ENCODE measurements around the gene CARD10. TPM values are rescaled to one million over a fixed set of nuclear protein-coding genes. Genes with fewer than 3 reads are reported as not detected.

Gene CARD10
- total RNA-seq, 2 donors from 2014 or later = 20.3 to 24.4 TPM

GRCh38 chr22:37502342-37503182 lies 16.7 kb downstream of the CARD10 start:
- no peak overlapping the region for H3K9ac ChIP-seq (ENCODE audit: extremely low read depth, low read length, poor library complexity, severe bottlenecking)
- peak overlapping the region; percentile 22 for H3K27ac ChIP-seq (ENCODE audit: low read depth, low read length)
- H3K4me1 ChIP-seq (ENCODE audit: control insufficient read depth, insufficient read depth, low read length) = peaks cover 7% of the 10 kb centered on the region
- H3K27me3 Mint-ChIP-seq (ENCODE audit: insufficient read depth) = no peaks in the 10 kb centered on the region
- no peak overlapping the region for H3K4me3 Mint-ChIP-seq
- H3K9me3 ChIP-seq (ENCODE audit: control insufficient read depth, low read length) = no peaks in the 10 kb centered on the region
- H3K36me3 Mint-ChIP-seq (ENCODE audit: low read depth) = peaks cover 16% of the 10 kb centered on the region
- H3K4me3 ChIP-seq (ENCODE audit: low read length) = no peak overlapping the region
- 86 to 88% methylated on average over 9 to 16 of the region's 16 CpGs for WGBS, 2 experiments (ENCODE audit: insufficient coverage in 1 of 2, insufficient read length in 1 of 2)
- peak overlapping the region; percentile 27 for H3K27ac Mint-ChIP-seq
- H3K4me1 Mint-ChIP-seq = peaks cover 15% of the 10 kb centered on the region
- no peaks in the 10 kb centered on the region for H3K27me3 ChIP-seq (ENCODE audit: control insufficient read depth, insufficient read depth, low read length, poor library complexity, severe bottlenecking)
- no peak for DNase-seq
- TF ChIP-seq CTCF (conservative IDR thresholded peaks at IDR 0.05) = no peak
- H3K36me3 ChIP-seq (ENCODE audit: control insufficient read depth, insufficient read depth, low read length) = no peaks in the 10 kb centered on the region
- H3K9me3 Mint-ChIP-seq = no peaks in the 10 kb centered on the region

GRCh38 chr22:37501610-37502341 lies 17.4 kb downstream of the CARD10 start:
- H3K9ac ChIP-seq (ENCODE audit: extremely low read depth, low read length, poor library complexity, severe bottlenecking) = no peak overlapping the region
- no peak overlapping the region for H3K4me3 ChIP-seq (ENCODE audit: low read length)
- DNase-seq = no peak
- H3K4me3 Mint-ChIP-seq = peak overlapping the region; percentile 32
- peak overlapping the region; percentile 62 for H3K27ac Mint-ChIP-seq
- 72 to 80% methylated on average over 7 to 14 of the region's 14 CpGs for WGBS, 2 experiments (ENCODE audit: insufficient coverage in 1 of 2, insufficient read length in 1 of 2)
- no peaks in the 10 kb centered on the region for H3K9me3 Mint-ChIP-seq
- H3K27me3 ChIP-seq (ENCODE audit: control insufficient read depth, insufficient read depth, low read length, poor library complexity, severe bottlenecking) = no peaks in the 10 kb centered on the region
- TF ChIP-seq CTCF (conservative IDR thresholded peaks at IDR 0.05) = no peak
- H3K27me3 Mint-ChIP-seq (ENCODE audit: insufficient read depth) = no peaks in the 10 kb centered on the region
- no peaks in the 10 kb centered on the region for H3K9me3 ChIP-seq (ENCODE audit: control insufficient read depth, low read length)
- no peaks in the 10 kb centered on the region for H3K36me3 ChIP-seq (ENCODE audit: control insufficient read depth, insufficient read depth, low read length)
- peaks cover 19% of the 10 kb centered on the region for H3K36me3 Mint-ChIP-seq (ENCODE audit: low read depth)
- peaks cover 7% of the 10 kb centered on the region for H3K4me1 ChIP-seq (ENCODE audit: control insufficient read depth, insufficient read depth, low read length)
- H3K4me1 Mint-ChIP-seq = peaks cover 15% of the 10 kb centered on the region
- H3K27ac ChIP-seq (ENCODE audit: low read depth, low read length) = peak overlapping the region; percentile 22

GRCh38 chr22:37500745-37501609 lies 18.2 kb downstream of the CARD10 start:
- Mint-ChIP-seq H3K27me3 (ENCODE audit: insufficient read depth) (no peaks in the 10 kb centered on the region), H3K27ac (peak overlapping the region; percentile 64), H3K4me3 (peak overlapping the region; percentile 32), H3K4me1 (peaks cover 15% of the 10 kb centered on the region), H3K9me3 (no peaks in the 10 kb centered on the region), H3K36me3 (ENCODE audit: low read depth) (peaks cover 24% of the 10 kb centered on the region)
- no peak for TF ChIP-seq CTCF (conservative IDR thresholded peaks at IDR 0.05)
- Histone ChIP-seq H3K9me3 (ENCODE audit: control insufficient read depth, low read length) (no peaks in the 10 kb centered on the region), H3K27ac (ENCODE audit: low read depth, low read length) (no peak overlapping the region), H3K4me3 (ENCODE audit: low read length) (no peak overlapping the region), H3K9ac (ENCODE audit: extremely low read depth, low read length, poor library complexity, severe bottlenecking) (no peak overlapping the region), H3K4me1 (ENCODE audit: control insufficient read depth, insufficient read depth, low read length) (peaks cover 7% of the 10 kb centered on the region), H3K27me3 (ENCODE audit: control insufficient read depth, insufficient read depth, low read length, poor library complexity, severe bottlenecking) (no peaks in the 10 kb centered on the region), H3K36me3 (ENCODE audit: control insufficient read depth, insufficient read depth, low read length) (no peaks in the 10 kb centered on the region)
- DNase-seq = no peak
- 88 to 91% methylated on average over 15 to 24 of the region's 24 CpGs for WGBS, 2 experiments (ENCODE audit: insufficient coverage in 1 of 2, insufficient read length in 1 of 2)
